ENCODE measurements around the gene AMOTL2. TPM values are rescaled to one million over a fixed set of nuclear protein-coding genes. Genes with fewer than 3 reads are reported as not detected.

Gene AMOTL2
- total RNA-seq, 1 experiment from 2014 or later: 30.9 TPM

DNA sequence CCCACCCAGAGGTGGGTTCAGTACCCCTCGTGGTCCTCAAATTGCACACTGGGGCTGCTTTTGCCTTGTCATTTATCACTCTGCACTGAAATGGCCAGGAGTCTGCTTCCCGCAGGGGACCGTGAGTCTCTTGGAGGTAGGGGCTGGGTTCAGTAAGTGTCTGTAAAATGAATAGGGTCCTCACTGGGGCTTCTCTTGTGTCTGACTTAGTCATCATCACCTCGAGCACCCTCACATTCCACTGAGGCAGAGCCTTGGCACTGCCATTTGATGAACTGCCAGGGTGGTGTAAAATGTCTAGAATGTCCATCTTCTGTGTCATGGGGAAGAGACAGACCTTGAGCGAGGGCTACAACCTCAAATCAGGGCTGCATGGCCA is 62.6 kb downstream of the AMOTL2 start:
- Mint-ChIP-seq H3K27ac (peak overlapping the region in 1 of 3 experiments; percentile 40; a peak in 1 of 7 replicates), H3K4me1 (peaks cover 42 to 46% of the 10 kb centered on the region in 2 experiments), H3K27me3 (ENCODE audit: low read depth) (peaks cover 40% of the 10 kb centered on the region), H3K9me3 (peaks cover 0 to 3% of the 10 kb centered on the region in 2 experiments; a peak in 1 of 5 replicates), H3K4me3 (no peak overlapping the region), H3K36me3 (ENCODE audit: insufficient read depth in 1 of 3, low read depth in 3 of 3) (no peaks in the 10 kb centered on the region)
- Histone ChIP-seq H3K79me1 (ENCODE audit: insufficient read depth, low read depth, low read length, poor library complexity, severe bottlenecking) (no peaks in the 10 kb centered on the region), H2BK20ac (ENCODE audit: low read depth, low read length, poor library complexity, severe bottlenecking) (no peak overlapping the region), H3K23ac (ENCODE audit: insufficient read length, low read depth, low read length) (no peak overlapping the region), H2BK120ac (ENCODE audit: low read depth, low read length, poor library complexity, severe bottlenecking) (no peak overlapping the region), H4K20me1 (ENCODE audit: control insufficient read depth, insufficient read depth, insufficient read length) (no peaks in the 10 kb centered on the region), H3T11ph (ENCODE audit: low read length) (no peak overlapping the region), H4K91ac (ENCODE audit: insufficient read length, low read depth, low read length) (no peak overlapping the region), H3K56ac (ENCODE audit: insufficient read length, low read depth, low read length) (no peak overlapping the region), H3K9me3 (ENCODE audit: control insufficient read depth, low read depth, low read length) (no peaks in the 10 kb centered on the region), H2BK15ac (ENCODE audit: low read depth, low read length) (no peak overlapping the region), H3K9ac (ENCODE audit: extremely low read depth, insufficient read length, low read length) (no peak overlapping the region), H3K4me1 (ENCODE audit: insufficient read depth, low read length) (peaks cover 17% of the 10 kb centered on the region; the same call in 1 of the 2 replicates), H3K27me3 (ENCODE audit: insufficient read depth, low read length) (peaks cover 3% of the 10 kb centered on the region; the same call in 1 of the 2 replicates), H2AK5ac (ENCODE audit: insufficient read length, low read length) (no peak overlapping the region), H4K8ac (replicated peaks; ENCODE audit: insufficient read length, low read depth, low read length) (no peak overlapping the region), H3K27ac (ENCODE audit: insufficient read length, low read depth, low read length) (no peak overlapping the region), H2AFZ (ENCODE audit: low read length) (no peak overlapping the region), H3K4me2 (ENCODE audit: insufficient read depth, insufficient read length, low read length) (no peak overlapping the region), H4K5ac (ENCODE audit: insufficient read length, low read depth, low read length) (no peak overlapping the region), H3K18ac (ENCODE audit: insufficient read length, low read depth, low read length) (no peak overlapping the region), H2BK12ac (ENCODE audit: insufficient read length, low read depth, low read length) (no peak overlapping the region), H2BK5ac (ENCODE audit: insufficient read length, low read length) (no peak overlapping the region), H3K79me2 (ENCODE audit: insufficient read depth, low read length) (no peaks in the 10 kb centered on the region), H3K23me2 (ENCODE audit: insufficient read length, low read depth, low read length, poor library complexity, severe bottlenecking) (peaks cover 5% of the 10 kb centered on the region), H3K4ac (ENCODE audit: low read depth, low read length) (no peak overlapping the region), H3K14ac (ENCODE audit: insufficient read depth, low read length) (no peak overlapping the region)
- TF ChIP-seq, protein P1, sequence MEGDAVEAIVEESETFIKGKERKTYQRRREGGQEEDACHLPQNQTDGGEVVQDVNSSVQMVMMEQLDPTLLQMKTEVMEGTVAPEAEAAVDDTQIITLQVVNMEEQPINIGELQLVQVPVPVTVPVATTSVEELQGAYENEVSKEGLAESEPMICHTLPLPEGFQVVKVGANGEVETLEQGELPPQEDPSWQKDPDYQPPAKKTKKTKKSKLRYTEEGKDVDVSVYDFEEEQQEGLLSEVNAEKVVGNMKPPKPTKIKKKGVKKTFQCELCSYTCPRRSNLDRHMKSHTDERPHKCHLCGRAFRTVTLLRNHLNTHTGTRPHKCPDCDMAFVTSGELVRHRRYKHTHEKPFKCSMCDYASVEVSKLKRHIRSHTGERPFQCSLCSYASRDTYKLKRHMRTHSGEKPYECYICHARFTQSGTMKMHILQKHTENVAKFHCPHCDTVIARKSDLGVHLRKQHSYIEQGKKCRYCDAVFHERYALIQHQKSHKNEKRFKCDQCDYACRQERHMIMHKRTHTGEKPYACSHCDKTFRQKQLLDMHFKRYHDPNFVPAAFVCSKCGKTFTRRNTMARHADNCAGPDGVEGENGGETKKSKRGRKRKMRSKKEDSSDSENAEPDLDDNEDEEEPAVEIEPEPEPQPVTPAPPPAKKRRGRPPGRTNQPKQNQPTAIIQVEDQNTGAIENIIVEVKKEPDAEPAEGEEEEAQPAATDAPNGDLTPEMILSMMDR (conservative IDR thresholded peaks at IDR 0.05): no peak
- no CpG with 5 or more reads among the region's 5 CpGs for WGBS (ENCODE audit: extremely low coverage, insufficient read length, low lambda C conversion rate)
- DNase-seq: peak; percentile 22

Data from H9 (cell line).